AG04450 (cell line): ENCODE measurements around the gene CREM. TPM values are rescaled to one million over a fixed set of nuclear protein-coding genes. Genes with fewer than 3 reads are reported as not detected.

Experiments
- CTCF ChIA-PET: fragments of 300-600, 350-600 bp; formaldehyde crosslinking; extraction: SDS; loops from one replicate; lab custom pipeline; 2022; ENCODE audit warnings: antibody characterized with exemption, inconsistent platforms; lab: Charles Lee
- POLR2A ChIA-PET: fragments of 350-600 bp; formaldehyde crosslinking; extraction: SDS; loops from one replicate; lab custom pipeline; 2021; ENCODE audit warnings: antibody characterized with exemption, inconsistent platforms; lab: Yijun Ruan, JAX
- DNase-seq: peaks from one replicate; pipeline ENCODE4 v3.0.0-alpha.2; 2011; ENCODE audit warnings: low read depth, low spot score
- H3K27ac ChIP-seq: one replicate; pipeline ENCODE4 v1.5.1; 2012; ENCODE audit warnings: low read depth, low read length, control low read depth
- H3K27me3 ChIP-seq: one replicate; pipeline ENCODE4 v1.6.0; 2012; ENCODE audit warnings: low read length; ENCODE audit not compliant: control insufficient read depth, insufficient read depth
- H3K4me3 ChIP-seq: 2 replicates; pipeline ENCODE4 v1.5.1; 2011; ENCODE audit warnings: mild to moderate bottlenecking, low read depth, low read length, control low read depth
- H3K9me3 ChIP-seq: 2 replicates; pipeline ENCODE4 v1.5.1; 2012; ENCODE audit warnings: low read length; ENCODE audit not compliant: control insufficient read depth, insufficient read depth
- CTCF ChIP-seq: IDR thresholded peaks from 2 replicates; pipeline ENCODE4 v1.5.1; 2011; ENCODE audit warnings: low read depth, low read length, control low read depth, inconsistent platforms
- polyA plus RNA-seq: library from polyadenylated mRNA; depleted of rRNA; stranded (reverse); fragments of >200 nt; gene quantifications from 2 replicates; pipeline ENCODE4 v1.2.3, GENCODE V29; 2011

Gene CREM
- polyA plus RNA-seq, 1 experiment: 48.2 TPM

DNA sequence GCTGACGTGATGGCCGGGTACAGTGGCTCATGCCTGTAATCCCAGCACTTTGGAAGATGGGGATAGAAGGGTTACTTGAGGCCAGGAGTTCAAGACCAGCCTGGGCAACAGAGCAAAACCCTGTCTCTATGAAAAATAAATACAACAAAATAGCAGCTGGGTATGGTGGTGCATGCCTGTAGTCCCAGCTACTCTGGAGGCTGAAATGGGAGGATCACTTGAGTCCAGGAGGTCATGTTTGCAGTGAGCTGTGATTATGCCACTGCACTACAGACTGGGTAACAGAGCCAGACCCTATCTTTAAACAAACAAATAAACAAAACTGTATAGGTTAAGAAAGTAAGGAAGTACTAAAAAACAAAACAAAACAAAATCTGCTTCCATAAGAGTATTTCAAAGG, 30.3 kb upstream of the CREM start:
- no peak for DNase-seq
- ChIA-PET CTCF (interaction anchor here (0.7 kb wide), 1 partner anchor 1865 kb away, joined by 4 read pairs; no protein-coding TSS in a partner anchor), POLR2A (interaction anchor here (0.6 kb wide), 1 partner anchor 843 kb away, joined by 7 read pairs; no protein-coding TSS in a partner anchor)
- Histone ChIP-seq H3K4me3 (no peak overlapping the region), H3K27me3 (peaks cover 3% of the 10 kb centered on the region), H3K9me3 (peaks cover 6% of the 10 kb centered on the region; the same call in 1 of the 2 replicates), H3K27ac (no peak overlapping the region)
- no peak for TF ChIP-seq CTCF

DNA sequence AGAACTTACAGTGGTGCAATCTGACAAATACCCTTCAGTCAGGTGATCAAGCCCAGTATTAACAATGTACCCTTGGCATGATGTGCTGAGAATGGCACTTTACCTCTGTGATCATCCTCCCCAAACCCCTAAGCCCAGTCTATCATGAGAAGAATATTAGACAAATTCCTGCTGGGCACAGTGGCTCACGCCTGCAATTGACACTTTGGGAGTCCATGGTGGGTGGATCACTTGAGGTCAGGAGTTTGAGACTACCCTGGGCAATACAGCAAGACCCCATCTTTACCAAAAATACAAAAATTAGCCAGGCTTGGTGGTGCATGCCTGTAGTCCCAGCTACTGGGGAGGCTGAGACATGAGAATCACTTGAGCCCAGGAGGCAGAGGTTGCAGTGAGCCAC, 29.1 kb upstream of the CREM start:
- no peak for TF ChIP-seq CTCF
- CTCF ChIA-PET: no interaction called here

DNA sequence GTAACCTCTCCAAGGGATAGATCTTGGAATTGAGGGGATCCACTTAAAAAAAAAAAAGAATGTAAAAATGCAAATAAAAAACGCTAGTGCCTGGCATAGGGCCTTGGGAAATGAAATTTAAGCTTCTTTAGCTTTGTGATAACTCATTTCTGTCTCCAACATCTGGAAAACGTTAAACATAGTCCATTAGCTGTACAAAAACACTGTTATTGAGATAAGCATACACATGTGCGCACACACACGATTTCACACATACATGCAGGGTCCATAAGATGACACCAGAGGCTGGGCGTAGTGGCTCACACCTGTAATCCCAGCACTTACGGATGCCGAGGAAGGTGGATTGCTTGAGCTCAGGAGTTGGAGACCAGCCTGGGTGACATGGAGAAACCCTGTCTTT, 22.8 kb upstream of the CREM start:
- H3K27ac ChIP-seq: no peak overlapping the region
- no peaks in the 10 kb centered on the region; the same call in 1 of the 2 replicates for H3K9me3 ChIP-seq
- DNase-seq: no peak
- H3K27me3 ChIP-seq: no peaks in the 10 kb centered on the region
- no peak overlapping the region for H3K4me3 ChIP-seq
- ChIA-PET POLR2A (no interaction called here), CTCF (interaction anchor here (1.0 kb wide), 1 partner anchor 22 kb away, joined by 3 read pairs; no protein-coding TSS in a partner anchor)
- no peak for TF ChIP-seq CTCF

More for the DNA sequence above, 29.1 kb upstream of the CREM start:
- POLR2A ChIA-PET: no interaction called here
- Histone ChIP-seq H3K4me3 (no peak overlapping the region), H3K9me3 (peaks cover 6% of the 10 kb centered on the region; the same call in 1 of the 2 replicates), H3K27me3 (peaks cover 3% of the 10 kb centered on the region), H3K27ac (no peak overlapping the region)
- no peak for DNase-seq

DNA sequence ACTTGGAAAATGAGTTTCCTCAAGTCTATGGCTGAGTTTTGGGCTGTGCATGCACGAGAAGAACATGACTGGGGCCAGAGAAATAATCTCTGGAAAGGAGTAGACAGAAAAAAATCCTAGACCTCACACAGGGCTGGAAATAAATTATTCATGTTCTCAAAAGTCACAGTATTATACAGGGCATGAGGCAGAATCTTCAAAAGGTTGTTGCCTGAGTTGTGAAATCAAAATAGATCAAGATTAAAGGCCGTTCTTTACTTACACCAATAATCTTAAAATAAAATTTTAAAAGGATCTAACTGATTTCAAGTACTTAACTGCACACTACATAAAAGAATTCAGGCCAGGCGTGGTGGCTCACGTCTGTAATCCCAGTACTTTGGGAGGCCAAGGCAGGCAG, 14.1 kb upstream of the CREM start:
- Histone ChIP-seq H3K27ac (no peak overlapping the region), H3K27me3 (peaks cover 4% of the 10 kb centered on the region), H3K9me3 (no peaks in the 10 kb centered on the region), H3K4me3 (no peak overlapping the region)
- ChIA-PET POLR2A (no interaction called here), CTCF (no interaction called here)
- TF ChIP-seq CTCF: no peak
- no peak for DNase-seq

DNA sequence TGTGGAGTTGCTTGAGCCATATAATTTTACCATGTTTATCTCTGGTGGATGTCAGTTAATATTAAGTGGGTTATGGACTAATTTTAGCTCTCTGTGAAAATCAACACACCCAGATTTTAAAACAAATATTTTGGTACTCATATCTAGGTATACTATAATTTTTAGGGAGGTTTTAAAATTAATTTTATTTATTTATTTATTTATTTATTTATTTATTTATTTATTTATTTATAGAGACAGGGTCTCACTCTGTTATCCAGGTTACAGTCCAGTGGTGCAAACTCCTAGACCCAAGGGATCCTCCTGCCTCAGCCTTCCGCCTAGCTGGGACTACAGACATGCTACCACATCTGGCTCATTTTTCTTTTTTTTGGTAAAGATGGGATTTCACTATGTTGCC, 7.3 kb upstream of the CREM start:
- Histone ChIP-seq H3K27me3 (no peaks in the 10 kb centered on the region), H3K9me3 (no peaks in the 10 kb centered on the region), H3K27ac (no peak overlapping the region), H3K4me3 (no peak overlapping the region)
- CTCF ChIA-PET: interaction anchor here (0.8 to 6.4 kb wide), 12 partner anchors 53 to 1761 kb away, joined by 3 to 127 read pairs (median 4); no protein-coding TSS in a partner anchor
- no peak for TF ChIP-seq CTCF
- POLR2A ChIA-PET: no interaction called here
- no peak for DNase-seq
